HEK293 (cell line): ENCODE data around the gene PAM.
A peak's percentile ranks its signal among the peaks of the same experiment; 100 is the strongest.

Experiments
- CTCF ChIP-seq: fragments of 450-650 bp; formaldehyde crosslinking; IDR thresholded peaks from 2 replicates; pipeline ENCODE4 v1.5.1; 2016; ENCODE audit warnings: missing biosample characterization, missing genetic modification characterization
- PRDM4 ChIP-seq: fragments of 450-650 bp; formaldehyde crosslinking; IDR thresholded peaks from 2 replicates; pipeline ENCODE4 v1.5.1; 2017; ENCODE audit warnings: missing biosample characterization, missing genetic modification characterization
- REST ChIP-seq: fragments of 450-650 bp; formaldehyde crosslinking; IDR thresholded peaks from 2 replicates; pipeline ENCODE4 v1.5.1; 2016; ENCODE audit warnings: missing biosample characterization, missing genetic modification characterization
- ZNF133 ChIP-seq: fragments of 450-650 bp; formaldehyde crosslinking; IDR thresholded peaks from 2 replicates; pipeline ENCODE4 v1.5.1; 2016; ENCODE audit warnings: missing biosample characterization, missing genetic modification characterization
- ZNF175 ChIP-seq: fragments of 450-650 bp; formaldehyde crosslinking; IDR thresholded peaks from 2 replicates; pipeline ENCODE4 v1.5.1; 2016; ENCODE audit warnings: missing biosample characterization, missing genetic modification characterization
- ZNF248 ChIP-seq: fragments of 450-650 bp; formaldehyde crosslinking; IDR thresholded peaks from 2 replicates; pipeline ENCODE4 v1.5.1; 2017; ENCODE audit warnings: missing biosample characterization, missing genetic modification characterization
- ZNF501 ChIP-seq: fragments of 450-650 bp; formaldehyde crosslinking; IDR thresholded peaks from 2 replicates; pipeline ENCODE4 v1.5.1; 2016; ENCODE audit warnings: missing biosample characterization, missing genetic modification characterization
- ZNF600 ChIP-seq: fragments of 450-650 bp; formaldehyde crosslinking; IDR thresholded peaks from 2 replicates; pipeline ENCODE4 v1.5.1; 2016; ENCODE audit warnings: missing biosample characterization, missing genetic modification characterization
- ZNF792 ChIP-seq: fragments of 450-650 bp; formaldehyde crosslinking; IDR thresholded peaks from 2 replicates; pipeline ENCODE4 v1.5.1; 2016; ENCODE audit warnings: missing biosample characterization, missing genetic modification characterization

- TF ChIP-seq CTCF (tag by site-specific recombination) = no peak
- TF ChIP-seq ZNF792 (tag by site-specific recombination) = no peak
- TF ChIP-seq REST (tag by site-specific recombination) = peak; percentile 93
- TF ChIP-seq ZNF501 (tag by site-specific recombination) = no peak
- no peak for TF ChIP-seq ZNF248 (tag by site-specific recombination)
- no peak for TF ChIP-seq ZNF175 (tag by site-specific recombination)
- no peak for TF ChIP-seq ZNF133 (tag by site-specific recombination)
- no peak for TF ChIP-seq ZNF600
- no peak for TF ChIP-seq PRDM4
Measured at GRCh38 chr5:102893942-102894341, 138.8 kb downstream of the PAM start.
